GM12874 (cell line): Measurements from ENCODE around the gene AREG.

Source experiments
- CTCF ChIP-seq: IDR thresholded peaks from 2 replicates; pipeline ENCODE4 v1.5.1; 2011; ENCODE audit warnings: low read depth, mild to moderate bottlenecking, control low read depth, low read length, moderate library complexity; ENCODE audit not compliant: insufficient read depth

AREG gene

GRCh38 chr4:74453829-74454742 is 9.2 kb downstream of the AREG start:
- no peak for TF ChIP-seq CTCF

GRCh38 chr4:74455361-74456055 is 10.6 kb downstream of the AREG start:
- no peak for TF ChIP-seq CTCF

- no peak for TF ChIP-seq CTCF
Observed at GRCh38 chr4:74456056-74456744, 11.3 kb downstream of the AREG start.

GRCh38 chr4:74456849-74457395 is 12.0 kb downstream of the AREG start:
- TF ChIP-seq CTCF, result no peak

GRCh38 chr4:74460833-74461232 is 15.9 kb downstream of the AREG start:
- no peak for TF ChIP-seq CTCF

- TF ChIP-seq CTCF, result no peak
Observed at GRCh38 chr4:74463123-74463522, 18.2 kb downstream of the AREG start.

- TF ChIP-seq CTCF, result no peak
Observed at GRCh38 chr4:74464291-74464690, 19.4 kb downstream of the AREG start.
